SK-N-SH (cell line): Measurements from ENCODE around the gene SLC17A1. TPM values are rescaled to one million over a fixed set of nuclear protein-coding genes. Genes with fewer than 3 reads are reported as not detected.

Experiments used
- CTCF ChIA-PET: fragments of 300-600, 350-600 bp; formaldehyde crosslinking; extraction: SDS; loops from one replicate; lab custom pipeline; 2021; lab: Yijun Ruan, JAX
- POLR2A ChIA-PET: fragments of 350-600 bp; sonication (Branson Sonifier 250); formaldehyde crosslinking; extraction: SDS; loops from one replicate; lab custom pipeline; 2020; ENCODE audit warnings: antibody characterized with exemption, inconsistent platforms; lab: Yijun Ruan, JAX
- DNase-seq: peaks from one replicate; pipeline ENCODE4 v3.0.0; 2012
- H2AFZ ChIP-seq: fragments of 200-600 bp; sonication (generic); 2 replicates; pipeline ENCODE4 v1.8.1; 2016; ENCODE audit warnings: antibody characterized with exemption, mild to moderate bottlenecking, low read depth
- H3F3A ChIP-seq: fragments of 200-600 bp; sonication (generic); replicated peaks from 2 replicates; pipeline ENCODE3; 2016; ENCODE audit warnings: antibody characterized with exemption, mild to moderate bottlenecking; ENCODE audit not compliant: insufficient read depth
- H3K27ac ChIP-seq, 2 experiments: fragments of 200-500 bp in 1 of 2; fragments of 200-600 bp in 1 of 2; sonication (Bioruptor generic) in 1 of 2; sonication (generic), shearing (Covaris generic) in 1 of 2; 2 replicates each; pipeline versions ENCODE4 v1.5.1 to v1.6.1; 2014 to 2016; ENCODE audit warnings: low read depth in 2 of 2, inconsistent platforms in 1 of 2, low read length in 1 of 2, mild to moderate bottlenecking in 1 of 2, mixed read lengths in 1 of 2
- H3K27me3 ChIP-seq: fragments of 200-600 bp; sonication (generic), shearing (Covaris generic); 2 replicates; pipeline ENCODE4 v1.6.1; 2016; ENCODE audit warnings: mixed run types; ENCODE audit not compliant: insufficient read depth
- H3K36me3 ChIP-seq, 2 experiments: fragments of 200-500 bp in 1 of 2; fragments of 200-600 bp in 1 of 2; sonication (Bioruptor generic) in 1 of 2; sonication (generic) in 1 of 2; replicated peaks in 1 of 2; 2 replicates each; pipeline versions ENCODE3 to v1.5.1; 2014 to 2016; ENCODE audit warnings: low read length in 1 of 2, mild to moderate bottlenecking in 1 of 2; ENCODE audit not compliant: insufficient read depth in 2 of 2, control insufficient read depth in 1 of 2
- H3K4me1 ChIP-seq, 2 experiments: fragments of 200-500 bp in 1 of 2; fragments of 200-600 bp in 1 of 2; sonication (Bioruptor generic) in 1 of 2; sonication (generic), shearing (Covaris generic) in 1 of 2; 2 replicates each; pipeline versions ENCODE4 v1.5.1 to v1.6.1; 2014 to 2016; ENCODE audit warnings: low read depth in 1 of 2, low read length in 1 of 2, mixed run types in 1 of 2; ENCODE audit not compliant: insufficient read depth in 2 of 2, control insufficient read depth in 1 of 2
- H3K4me2 ChIP-seq: fragments of 200-600 bp; sonication (generic), shearing (Covaris generic); 2 replicates; pipeline ENCODE4 v1.6.1; 2017; ENCODE audit warnings: mixed run types
- H3K4me3 ChIP-seq, 2 experiments: fragments of 200-500 bp in 1 of 2; fragments of 200-600 bp in 1 of 2; sonication (Bioruptor generic) in 1 of 2; sonication (generic), shearing (Covaris generic) in 1 of 2; 2 replicates each; pipeline versions ENCODE4 v1.5.1 to v1.8.1; 2014 to 2016; ENCODE audit warnings: low read depth in 2 of 2, inconsistent platforms in 1 of 2, low read length in 1 of 2, mild to moderate bottlenecking in 1 of 2, mixed read lengths in 1 of 2, moderate library complexity in 1 of 2
- H3K79me2 ChIP-seq: fragments of 200-600 bp; sonication (generic); 2 replicates; pipeline ENCODE4 v1.8.1; 2017; ENCODE audit warnings: mild to moderate bottlenecking; ENCODE audit not compliant: insufficient read depth
- H3K9ac ChIP-seq: fragments of 200-600 bp; sonication (generic); 2 replicates; pipeline ENCODE4 v1.6.1; 2017; ENCODE audit warnings: mixed run types
- H3K9me2 ChIP-seq: fragments of 200-600 bp; sonication (generic); 2 replicates; pipeline ENCODE4 v1.6.1; 2017; ENCODE audit warnings: mixed run types
- H3K9me3 ChIP-seq: fragments of 200-600 bp; sonication (generic); 2 replicates; pipeline ENCODE4 v1.6.1; 2017; ENCODE audit warnings: mixed run types, mild to moderate bottlenecking, moderate library complexity
- H4K20me1 ChIP-seq: fragments of 200-600 bp; sonication (generic); 2 replicates; pipeline ENCODE4 v1.6.1; 2017; ENCODE audit warnings: mild to moderate bottlenecking, mixed run types; ENCODE audit not compliant: insufficient read depth
- CTCF ChIP-seq: fragments of 200-600 bp; sonication (generic); IDR thresholded peaks from 2 replicates; pipeline ENCODE4 v1.6.1; 2017; ENCODE audit warnings: antibody characterized with exemption, mild to moderate bottlenecking, moderate library complexity
- EZH2phosphoT487 ChIP-seq: fragments of 200-600 bp; sonication (generic); IDR thresholded peaks from 2 replicates; pipeline ENCODE4 v1.6.1; 2017; ENCODE audit warnings: low read depth, mixed run types, mild to moderate bottlenecking, antibody characterized with exemption, moderate library complexity, borderline replicate concordance
- FOXJ3 ChIP-seq: sonication (generic); formaldehyde crosslinking; IDR thresholded peaks from 2 replicates; pipeline ENCODE4 v1.5.1; 2020; ENCODE audit warnings: mild to moderate bottlenecking, missing genetic modification reagents
- GATA2 ChIP-seq: sonication (generic); formaldehyde crosslinking; IDR thresholded peaks from 2 replicates; pipeline ENCODE4 v1.5.0; 2020; ENCODE audit warnings: mild to moderate bottlenecking, missing genetic modification reagents
- JUND ChIP-seq: IDR thresholded peaks from 2 replicates; pipeline ENCODE4 v1.4.0; 2012
- MEF2A ChIP-seq: IDR thresholded peaks from 2 replicates; pipeline ENCODE4 v1.4.0; 2012; ENCODE audit warnings: low read depth, borderline replicate concordance
- NFIC ChIP-seq: IDR thresholded peaks from 2 replicates; pipeline ENCODE4 v1.4.0; 2012; ENCODE audit warnings: borderline replicate concordance
- NRF1 ChIP-seq: IDR thresholded peaks from 2 replicates; pipeline ENCODE4 v1.6.1; 2012; ENCODE audit warnings: low read depth, mild to moderate bottlenecking, low read length
- RAD21 ChIP-seq: IDR thresholded peaks from 2 replicates; pipeline ENCODE4 v1.6.1; 2012; ENCODE audit warnings: mild to moderate bottlenecking, low read length
- RCOR1 ChIP-seq: fragments of 150-350 bp; IDR thresholded peaks from 2 replicates; pipeline ENCODE4 v1.6.1; 2017; ENCODE audit warnings: antibody characterized with exemption, low read length
- REST ChIP-seq: IDR thresholded peaks from 2 replicates; pipeline ENCODE4 v1.6.1; 2012; ENCODE audit warnings: mild to moderate bottlenecking, low read depth, low read length, moderate library complexity
- RXRA ChIP-seq: IDR thresholded peaks from 2 replicates; pipeline ENCODE4 v1.4.0; 2012; ENCODE audit warnings: low read depth, mild to moderate bottlenecking, borderline replicate concordance
- SIN3A ChIP-seq: IDR thresholded peaks from 2 replicates; pipeline ENCODE4 v1.6.1; 2012; ENCODE audit warnings: low read depth, mild to moderate bottlenecking, low read length, moderate library complexity, borderline replicate concordance
- SMC3 ChIP-seq: IDR thresholded peaks from 2 replicates; pipeline ENCODE4 v1.6.1; 2012; ENCODE audit warnings: low read depth, low read length, improper control_type of control experiment
- TCF12 ChIP-seq: IDR thresholded peaks from 2 replicates; pipeline ENCODE4 v1.4.0; 2012
- TEAD4 ChIP-seq: IDR thresholded peaks from 2 replicates; pipeline ENCODE4 v1.4.0; 2012; ENCODE audit warnings: mild to moderate bottlenecking, borderline replicate concordance; ENCODE audit not compliant: insufficient read depth
- USF2 ChIP-seq: fragments of 150-350 bp; IDR thresholded peaks from 2 replicates; pipeline ENCODE4 v1.6.1; 2017; ENCODE audit warnings: antibody characterized with exemption, low read length, low read depth, borderline replicate concordance
- YY1 ChIP-seq: IDR thresholded peaks from 2 replicates; pipeline ENCODE4 v1.4.0; 2012; ENCODE audit warnings: low read depth, mild to moderate bottlenecking
- WGBS: methylation state at CpG from one replicate; pipeline ENCODE4 v1.1.6; 2017; ENCODE audit warnings: low lambda C conversion rate; 5-methylcytosine and 5-hydroxymethylcytosine counted together
- polyA plus RNA-seq, 3 experiments: library from polyadenylated mRNA; depleted of rRNA; stranded (reverse); fragments of >200 nt; gene quantifications; 2 replicates each; pipeline ENCODE4 v1.2.3, GENCODE V29; 2012
- TF ChIP-seq, protein P1 (sequence below): IDR thresholded peaks from 2 replicates; pipeline ENCODE4; 2012
- TF ChIP-seq, protein P2 (sequence below): IDR thresholded peaks from 2 replicates; pipeline ENCODE4 v1.4.0; 2012; ENCODE audit warnings: low read depth, borderline replicate concordance

SLC17A1 gene
- polyA plus RNA-seq, 1 of the 3 experiments (the other 2 are of a cell fraction) = not detected

DNA sequence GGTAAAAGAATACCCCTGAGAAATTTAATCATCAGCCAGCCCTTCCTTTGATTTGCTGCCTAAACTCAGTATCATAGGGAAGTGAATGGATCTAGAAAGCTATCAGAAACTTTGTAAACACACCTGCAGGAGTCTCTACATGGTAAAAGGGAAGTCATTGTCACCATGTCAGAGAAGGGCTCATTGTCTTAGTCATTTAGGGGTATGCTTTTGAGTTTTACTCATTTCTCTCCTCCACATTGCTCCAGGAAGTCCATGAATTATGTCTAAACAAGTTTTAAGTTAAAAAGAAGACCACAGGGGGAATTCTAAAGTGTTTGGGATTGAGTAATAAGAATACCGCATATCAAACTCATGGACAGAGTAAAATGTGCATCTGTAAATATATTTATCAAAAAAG is 2.5 kb downstream of the SLC17A1 start:
- H3F3A ChIP-seq = no peaks in the 10 kb centered on the region
- ChIA-PET POLR2A (no interaction called here), CTCF (no interaction called here)

More for the DNA sequence above, 2.5 kb downstream of the SLC17A1 start:
- no peak overlapping the region for H3K4me3 ChIP-seq
- TF ChIP-seq NFIC (no peak), TCF12 (no peak), USF2 (no peak), MEF2A (no peak), CTCF (no peak), FOXJ3 (no peak), EZH2phosphoT487 (no peak), SMC3 (no peak), GATA2 (no peak), JUND (no peak), TEAD4 (no peak), REST (no peak), SIN3A (no peak), RAD21 (no peak), YY1 (no peak), RXRA (no peak), RCOR1 (no peak), NRF1 (no peak)
- TF ChIP-seq, protein P1, sequence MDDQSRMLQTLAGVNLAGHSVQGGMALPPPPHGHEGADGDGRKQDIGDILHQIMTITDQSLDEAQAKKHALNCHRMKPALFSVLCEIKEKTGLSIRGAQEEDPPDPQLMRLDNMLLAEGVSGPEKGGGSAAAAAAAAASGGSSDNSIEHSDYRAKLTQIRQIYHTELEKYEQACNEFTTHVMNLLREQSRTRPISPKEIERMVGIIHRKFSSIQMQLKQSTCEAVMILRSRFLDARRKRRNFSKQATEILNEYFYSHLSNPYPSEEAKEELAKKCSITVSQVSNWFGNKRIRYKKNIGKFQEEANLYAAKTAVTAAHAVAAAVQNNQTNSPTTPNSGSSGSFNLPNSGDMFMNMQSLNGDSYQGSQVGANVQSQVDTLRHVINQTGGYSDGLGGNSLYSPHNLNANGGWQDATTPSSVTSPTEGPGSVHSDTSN = no peak
- TF ChIP-seq, protein P2, sequence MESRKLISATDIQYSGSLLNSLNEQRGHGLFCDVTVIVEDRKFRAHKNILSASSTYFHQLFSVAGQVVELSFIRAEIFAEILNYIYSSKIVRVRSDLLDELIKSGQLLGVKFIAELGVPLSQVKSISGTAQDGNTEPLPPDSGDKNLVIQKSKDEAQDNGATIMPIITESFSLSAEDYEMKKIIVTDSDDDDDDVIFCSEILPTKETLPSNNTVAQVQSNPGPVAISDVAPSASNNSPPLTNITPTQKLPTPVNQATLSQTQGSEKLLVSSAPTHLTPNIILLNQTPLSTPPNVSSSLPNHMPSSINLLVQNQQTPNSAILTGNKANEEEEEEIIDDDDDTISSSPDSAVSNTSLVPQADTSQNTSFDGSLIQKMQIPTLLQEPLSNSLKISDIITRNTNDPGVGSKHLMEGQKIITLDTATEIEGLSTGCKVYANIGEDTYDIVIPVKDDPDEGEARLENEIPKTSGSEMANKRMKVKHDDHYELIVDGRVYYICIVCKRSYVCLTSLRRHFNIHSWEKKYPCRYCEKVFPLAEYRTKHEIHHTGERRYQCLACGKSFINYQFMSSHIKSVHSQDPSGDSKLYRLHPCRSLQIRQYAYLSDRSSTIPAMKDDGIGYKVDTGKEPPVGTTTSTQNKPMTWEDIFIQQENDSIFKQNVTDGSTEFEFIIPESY = no peak
- H3K4me1 ChIP-seq = no peaks in the 10 kb centered on the region
- no peaks in the 10 kb centered on the region for H3K79me2 ChIP-seq
- no peak for DNase-seq
- H3K9ac ChIP-seq = no peak overlapping the region
- H3K4me2 ChIP-seq = no peak overlapping the region
- no peaks in the 10 kb centered on the region for H3K9me3 ChIP-seq
- WGBS = 61% methylated on average over 1 of the region's 1 CpG
- H3K27me3 ChIP-seq = no peaks in the 10 kb centered on the region
- H4K20me1 ChIP-seq = no peaks in the 10 kb centered on the region
- H3K9me2 ChIP-seq = no peaks in the 10 kb centered on the region
- no peak overlapping the region for H2AFZ ChIP-seq
- H3K27ac ChIP-seq = no peak overlapping the region
- no peaks in the 10 kb centered on the region for H3K36me3 ChIP-seq
